GM11168 (cell line): ENCODE measurements around the gene RIPOR1.

Experiments used
- in situ Hi-C: fragments of 300-500 bp; cut with MboI; formaldehyde crosslinking; loops from one replicate; pipeline ENCODE4 v1.12.0; 2022; ENCODE audit warnings: low sequenced_read_pairs; ENCODE audit not compliant: unreplicated experiment

The RIPOR1 gene

DNA sequence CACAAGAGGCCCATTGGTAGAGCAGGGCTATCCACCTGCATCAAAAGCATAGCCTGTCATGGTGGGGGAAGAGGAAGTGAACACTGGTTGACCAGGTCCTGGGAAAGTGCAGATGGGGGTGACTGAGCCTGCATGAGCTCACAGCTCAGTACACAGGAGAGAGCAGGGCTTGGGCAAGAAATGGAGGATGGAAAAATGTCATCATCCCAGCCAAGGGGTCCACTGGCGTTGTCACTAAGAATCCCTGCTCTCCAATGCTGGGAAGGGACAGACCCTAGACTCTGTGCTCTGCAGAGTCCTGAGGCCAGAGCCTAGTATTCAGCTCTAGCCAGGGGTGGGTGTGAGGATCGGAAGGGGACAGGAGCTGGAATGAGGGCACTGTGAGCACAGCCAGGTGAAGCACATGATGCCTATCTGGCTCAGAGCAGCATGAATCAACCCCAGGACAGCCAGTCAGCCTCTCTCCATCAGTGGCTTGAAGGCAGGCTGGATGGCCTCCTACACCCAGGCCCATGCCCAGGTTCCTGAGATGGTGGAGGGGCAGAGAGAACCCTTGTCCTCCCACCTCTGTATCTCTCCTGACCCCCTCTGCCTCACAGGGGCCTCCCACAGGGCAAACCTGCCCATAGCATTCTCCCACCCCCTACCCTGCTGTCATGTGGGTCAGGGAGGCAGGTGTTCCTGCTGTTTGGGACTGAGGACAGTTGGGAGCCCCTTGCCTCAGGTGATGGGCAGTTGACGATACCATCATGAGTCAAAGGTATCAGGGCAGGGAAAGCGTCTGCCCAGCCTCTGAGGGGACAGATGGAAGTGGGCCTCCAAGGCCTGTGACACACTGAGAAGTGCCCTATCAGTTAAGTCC lies 19.9 kb downstream of the RIPOR1 start:
- in situ Hi-C loops, result no loop called here

GRCh38 chr16:67549240-67549639 lies 20.6 kb downstream of the RIPOR1 start:
- in situ Hi-C loops, result no loop called here

DNA sequence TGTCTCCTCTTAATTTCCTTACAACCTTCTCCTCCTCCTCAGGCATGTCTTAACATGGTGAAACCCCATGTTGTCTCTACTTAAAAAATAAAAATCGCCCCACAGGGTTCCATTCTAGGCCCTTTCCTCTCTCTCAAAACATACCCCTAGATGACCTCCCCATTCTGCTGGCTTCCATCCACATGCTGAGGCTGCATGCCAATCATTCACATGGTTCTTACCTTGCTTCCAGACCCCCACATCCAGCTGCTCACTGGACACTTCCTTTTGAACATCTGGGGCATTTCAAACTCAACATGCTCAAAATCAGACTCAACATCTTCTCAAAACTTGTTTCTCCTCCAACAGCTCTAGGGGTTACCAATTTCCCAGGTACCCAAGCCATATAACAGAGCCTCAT lies 21.3 kb downstream of the RIPOR1 start:
- in situ Hi-C loops, result no loop called here

- in situ Hi-C loops, result no loop called here
Measured at GRCh38 chr16:67551091-67551490, 22.5 kb downstream of the RIPOR1 start.

DNA sequence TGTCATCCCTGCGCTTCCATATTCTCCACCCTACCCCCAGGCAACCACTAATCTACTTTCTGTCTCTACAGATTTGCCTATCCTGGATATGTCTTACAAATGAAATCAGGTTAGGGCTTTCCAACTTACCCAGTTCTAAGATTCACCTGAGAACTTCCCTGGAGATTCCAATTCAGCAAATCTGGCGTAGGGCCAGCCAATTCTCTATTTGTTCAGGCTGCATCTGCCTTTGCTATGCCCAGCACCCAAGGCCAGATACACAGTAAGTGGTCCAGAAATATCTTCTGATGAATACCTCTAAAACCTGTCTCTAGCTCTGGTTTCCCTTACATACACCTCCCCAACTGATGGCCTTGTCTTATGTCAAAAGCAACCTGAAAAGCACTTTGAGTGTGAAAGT lies 23.3 kb downstream of the RIPOR1 start:
- in situ Hi-C loops, result no loop called here

- in situ Hi-C loops, result no loop called here
Measured at GRCh38 chr16:67552476-67552875, 23.8 kb downstream of the RIPOR1 start.

- in situ Hi-C loops, result loop anchor here (5.0 kb wide), 1 partner anchor 86 kb away; no protein-coding TSS in a partner anchor
Measured at GRCh38 chr16:67555795-67556212, 27.2 kb downstream of the RIPOR1 start.

DNA sequence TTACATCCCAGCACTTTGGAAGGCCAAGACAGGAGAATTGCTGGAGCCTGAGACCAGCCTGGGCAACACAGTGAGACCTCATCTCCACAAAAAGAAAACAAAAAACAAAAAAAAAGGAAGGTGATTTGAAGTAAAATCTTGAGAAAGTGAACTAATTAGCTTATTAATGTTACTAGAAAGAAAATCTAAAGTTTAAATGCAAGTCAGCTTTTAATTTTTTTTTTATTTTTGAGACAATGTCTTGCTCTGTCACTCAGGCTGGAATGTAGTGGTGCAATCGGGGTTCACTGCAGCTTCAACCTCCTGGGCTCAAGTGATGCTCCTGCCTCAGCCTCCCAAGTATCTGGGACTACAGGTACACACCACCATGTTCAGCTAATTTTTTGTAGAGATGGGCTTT lies 30.2 kb downstream of the RIPOR1 start:
- in situ Hi-C loops, result loop anchor here (5.0 kb wide), 1 partner anchor 83 kb away; no protein-coding TSS in a partner anchor

GRCh38 chr16:67560827-67561342 lies 32.3 kb downstream of the RIPOR1 start:
- in situ Hi-C loops, result no loop called here

DNA sequence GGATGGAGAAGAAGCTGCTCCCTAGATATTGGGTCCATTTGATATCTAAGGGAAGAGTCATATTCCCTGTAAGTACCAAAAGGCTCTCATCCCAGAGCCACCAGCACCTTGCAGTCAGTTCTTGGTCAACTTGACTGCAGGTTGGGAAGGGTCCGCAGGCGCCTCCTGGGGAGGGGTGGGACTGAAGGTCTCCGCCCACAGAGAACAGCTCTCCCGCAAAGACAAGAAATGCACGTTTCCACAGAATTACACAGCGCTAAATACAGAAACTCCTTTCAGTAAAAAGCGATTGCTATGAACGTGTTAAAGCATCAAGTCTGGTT lies 32.8 kb downstream of the RIPOR1 start:
- in situ Hi-C loops, result no loop called here

GRCh38 chr16:67561824-67562525 lies 33.3 kb downstream of the RIPOR1 start:
- in situ Hi-C loops, result no loop called here

- in situ Hi-C loops, result no loop called here
Measured at GRCh38 chr16:67562526-67562917, 33.9 kb downstream of the RIPOR1 start, which contains the start of gene CTCF. CTCF (plus strand) TSS chr16:67562526; CDS start chr16:67610833, 48,307 bp downstream.

DNA sequence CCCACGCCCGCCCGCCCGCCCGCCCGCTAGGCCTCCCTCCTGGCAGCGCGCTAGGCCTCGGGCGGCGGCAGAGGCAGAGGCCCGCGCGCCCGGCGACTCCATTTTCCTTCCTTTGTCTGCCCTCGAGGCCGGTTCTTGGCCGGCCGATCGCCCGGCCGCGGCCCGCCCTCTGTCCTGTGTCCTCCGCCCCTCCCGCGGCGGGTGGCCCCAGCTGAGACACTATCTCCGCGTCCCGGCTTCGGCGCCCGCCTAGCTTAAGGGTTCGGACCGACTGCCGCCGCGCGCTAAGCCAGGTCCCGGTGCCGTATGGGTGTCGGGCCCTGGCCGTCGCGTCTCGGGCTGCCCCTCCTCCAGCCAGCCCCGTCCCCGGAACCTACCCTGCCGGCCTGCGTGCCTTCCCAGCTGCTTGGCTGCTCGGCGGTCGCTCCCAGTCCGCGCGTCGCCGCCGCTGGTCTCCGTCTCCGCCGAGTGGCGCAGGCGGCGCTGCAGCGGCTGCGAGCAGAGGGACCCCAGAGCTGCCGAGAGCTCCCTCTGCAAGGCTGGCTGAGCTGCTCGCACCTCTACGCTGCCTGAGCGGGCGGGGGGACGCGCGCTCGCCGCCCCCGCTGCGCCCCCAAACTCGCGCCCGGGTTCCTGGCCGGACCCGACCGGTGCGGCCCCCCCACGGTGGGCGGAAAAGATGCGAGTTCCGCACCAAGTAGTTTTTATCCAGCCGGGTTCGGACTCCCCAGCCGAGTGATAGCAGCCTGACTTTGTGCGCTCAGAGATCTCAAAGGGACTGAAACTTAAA lies 34.5 kb downstream of the RIPOR1 start:
- in situ Hi-C loops, result no loop called here

DNA sequence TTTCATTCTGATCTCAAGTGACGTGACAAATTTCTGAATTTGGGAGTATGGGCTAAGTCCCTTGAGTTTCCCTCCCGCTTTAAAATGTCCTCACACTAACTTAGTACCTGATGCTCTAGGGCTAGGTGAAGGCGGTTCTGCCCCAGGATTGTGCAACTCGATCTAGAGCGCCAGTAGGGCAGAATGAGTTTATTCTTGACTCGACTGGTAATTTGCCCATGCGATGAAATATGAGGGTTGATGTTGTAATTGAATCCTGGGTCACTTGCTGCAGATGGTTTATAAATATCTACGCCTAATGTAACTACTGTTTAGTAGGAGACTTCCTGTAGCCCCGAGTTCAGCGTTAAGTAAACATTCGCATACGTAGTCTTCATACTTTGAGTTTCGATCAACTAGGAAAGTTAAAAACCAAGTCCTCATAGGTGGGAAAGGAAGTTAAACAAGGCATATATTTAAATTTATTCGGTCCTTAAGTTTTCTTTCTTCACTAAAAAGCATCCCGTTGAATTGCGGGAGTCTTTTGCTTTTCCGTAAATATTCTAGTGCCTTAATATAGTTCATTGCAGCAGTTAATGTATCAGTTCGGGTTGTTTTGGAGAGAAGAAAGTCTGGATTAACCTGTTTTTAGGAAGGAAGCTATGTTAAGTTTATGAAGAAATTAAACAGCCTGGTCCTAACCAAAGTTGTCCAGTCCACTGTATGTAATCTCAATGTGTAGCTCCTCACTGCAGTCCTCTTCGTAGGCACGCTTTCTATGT lies 35.3 kb downstream of the RIPOR1 start:
- in situ Hi-C loops, result no loop called here

GRCh38 chr16:67565470-67566100 lies 37.0 kb downstream of the RIPOR1 start:
- in situ Hi-C loops, result no loop called here

DNA sequence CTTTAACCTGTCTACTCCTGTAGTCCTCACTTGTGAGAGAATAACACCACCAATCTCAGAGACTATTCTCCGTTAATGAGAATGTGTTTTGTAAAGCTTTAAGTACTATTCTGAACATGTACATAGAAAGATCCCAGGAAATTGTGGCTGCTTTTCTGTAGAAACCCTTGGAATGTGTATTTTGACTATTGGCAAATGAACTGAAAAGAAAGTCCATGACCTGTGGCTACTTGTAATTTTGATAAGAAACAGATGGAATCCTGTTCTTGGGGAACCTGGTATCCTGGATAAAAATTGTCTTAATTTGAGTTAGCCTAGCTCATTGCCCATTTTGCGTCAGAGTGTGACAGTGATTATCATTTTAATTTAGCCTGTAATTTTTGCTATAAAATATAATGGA lies 42.8 kb downstream of the RIPOR1 start:
- in situ Hi-C loops, result no loop called here

- in situ Hi-C loops, result no loop called here
Measured at GRCh38 chr16:67571981-67572431, 43.4 kb downstream of the RIPOR1 start.

DNA sequence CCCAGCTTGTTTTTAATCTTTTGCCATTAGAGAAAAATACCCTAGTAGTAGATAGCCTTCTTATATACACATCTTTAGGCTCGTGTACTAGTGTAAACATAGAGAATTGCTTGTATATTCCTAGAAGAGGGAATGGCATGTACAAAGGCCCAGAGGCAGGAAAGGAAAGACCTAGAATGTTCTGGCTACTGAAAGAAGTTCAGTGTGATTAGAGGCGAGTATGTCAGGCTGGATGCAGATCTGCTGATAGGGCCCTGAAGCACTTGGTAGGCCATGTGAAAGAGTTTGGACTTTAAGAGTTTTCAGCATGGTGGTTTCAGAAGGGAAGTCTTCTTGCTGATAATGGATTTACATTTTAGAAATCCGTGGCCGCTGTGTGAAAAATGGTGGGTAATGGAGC lies 51.1 kb downstream of the RIPOR1 start:
- in situ Hi-C loops, result no loop called here

DNA sequence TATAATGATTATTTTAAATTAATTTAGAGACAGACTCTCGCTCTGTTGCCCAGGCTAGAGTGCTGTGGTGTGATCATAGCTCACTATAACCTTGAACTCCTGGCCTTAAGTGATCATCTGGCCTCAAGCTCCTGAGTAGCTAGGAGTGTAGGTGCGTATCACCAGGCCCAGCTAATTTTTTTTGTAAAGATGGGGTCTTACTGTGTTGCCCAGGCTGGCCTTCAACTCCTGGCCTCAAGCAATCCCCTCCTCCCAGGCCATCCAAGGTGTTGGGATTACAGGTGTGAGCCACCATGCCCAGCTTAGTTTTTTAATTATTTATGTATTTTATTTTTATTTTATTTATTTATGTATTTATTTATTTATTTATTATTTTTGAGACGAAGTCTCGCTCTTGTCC lies 51.6 kb downstream of the RIPOR1 start:
- in situ Hi-C loops, result no loop called here
